Brain microvascular endothelial cell (primary cell): ENCODE measurements around the gene MTA3.
"Not testable (repeated sequence)": the region's sequence is repeated elsewhere in the genome, so short reads cannot be mapped to it uniquely, and the experiment has no call there.

Source experiments
- DNase-seq: peaks from one replicate; pipeline ENCODE4 v3.0.0-alpha.2; 2020
- H3K27ac ChIP-seq: fragments of 250-450 bp; sonication (Bioruptor Pico); 2 replicates; pipeline ENCODE4 v1.5.1; 2020; ENCODE audit warnings: mild to moderate bottlenecking, moderate library complexity
- H3K27me3 ChIP-seq: fragments of 250-450 bp; sonication (Bioruptor Pico); replicated peaks from 2 replicates; pipeline ENCODE4 v1.5.1; 2020; ENCODE audit warnings: mild to moderate bottlenecking
- H3K36me3 ChIP-seq: fragments of 250-450 bp; sonication (Bioruptor Pico); replicated peaks from 2 replicates; pipeline ENCODE4 v1.5.1; 2020; ENCODE audit warnings: mild to moderate bottlenecking
- H3K4me3 ChIP-seq: 2 replicates; pipeline ENCODE4 v1.5.1; 2011; ENCODE audit warnings: low read depth, mild to moderate bottlenecking, control low read depth, low read length, moderate library complexity
- in situ Hi-C: cut with HindIII; loops from 2 replicates; pipeline ENCODE4 v1.10.0; 2017; ENCODE audit warnings: low sequenced_read_pairs, low pct_ligation_motif_present
- TF ChIP-seq, protein P1 (sequence below): IDR thresholded peaks from 2 replicates; pipeline ENCODE4 v1.5.1; 2011; ENCODE audit warnings: low read depth, mild to moderate bottlenecking, moderate library complexity, low read length, control low read depth, inconsistent platforms; ENCODE audit errors: missing control alignments

MTA3 gene

DNA sequence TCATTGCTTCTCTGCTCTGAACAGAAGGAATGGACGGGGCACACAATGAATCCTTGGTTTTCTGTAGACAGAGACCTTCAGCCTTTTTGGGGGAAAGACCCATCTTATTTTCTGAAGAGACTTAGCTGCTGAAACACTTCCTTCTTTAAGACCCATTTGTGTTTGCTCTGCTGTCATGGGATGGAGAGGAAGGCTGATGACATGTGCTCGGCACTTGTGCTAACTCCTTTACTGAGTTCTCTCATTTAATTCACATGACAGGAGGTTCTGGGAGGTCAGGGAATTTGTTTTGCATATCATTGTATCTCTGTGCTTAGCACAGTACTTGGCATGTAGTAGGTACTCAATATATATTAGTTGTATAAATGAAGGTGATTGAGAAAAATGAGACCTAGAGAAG, 156.5 kb downstream of the MTA3 start:
- in situ Hi-C loops, result no loop called here
- Histone ChIP-seq H3K27ac (no peak overlapping the region), H3K4me3 (no peak overlapping the region), H3K27me3 (no peaks in the 10 kb centered on the region), H3K36me3 (no peaks in the 10 kb centered on the region)
- TF ChIP-seq, protein P1, sequence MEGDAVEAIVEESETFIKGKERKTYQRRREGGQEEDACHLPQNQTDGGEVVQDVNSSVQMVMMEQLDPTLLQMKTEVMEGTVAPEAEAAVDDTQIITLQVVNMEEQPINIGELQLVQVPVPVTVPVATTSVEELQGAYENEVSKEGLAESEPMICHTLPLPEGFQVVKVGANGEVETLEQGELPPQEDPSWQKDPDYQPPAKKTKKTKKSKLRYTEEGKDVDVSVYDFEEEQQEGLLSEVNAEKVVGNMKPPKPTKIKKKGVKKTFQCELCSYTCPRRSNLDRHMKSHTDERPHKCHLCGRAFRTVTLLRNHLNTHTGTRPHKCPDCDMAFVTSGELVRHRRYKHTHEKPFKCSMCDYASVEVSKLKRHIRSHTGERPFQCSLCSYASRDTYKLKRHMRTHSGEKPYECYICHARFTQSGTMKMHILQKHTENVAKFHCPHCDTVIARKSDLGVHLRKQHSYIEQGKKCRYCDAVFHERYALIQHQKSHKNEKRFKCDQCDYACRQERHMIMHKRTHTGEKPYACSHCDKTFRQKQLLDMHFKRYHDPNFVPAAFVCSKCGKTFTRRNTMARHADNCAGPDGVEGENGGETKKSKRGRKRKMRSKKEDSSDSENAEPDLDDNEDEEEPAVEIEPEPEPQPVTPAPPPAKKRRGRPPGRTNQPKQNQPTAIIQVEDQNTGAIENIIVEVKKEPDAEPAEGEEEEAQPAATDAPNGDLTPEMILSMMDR, result no peak
- no peak for DNase-seq

DNA sequence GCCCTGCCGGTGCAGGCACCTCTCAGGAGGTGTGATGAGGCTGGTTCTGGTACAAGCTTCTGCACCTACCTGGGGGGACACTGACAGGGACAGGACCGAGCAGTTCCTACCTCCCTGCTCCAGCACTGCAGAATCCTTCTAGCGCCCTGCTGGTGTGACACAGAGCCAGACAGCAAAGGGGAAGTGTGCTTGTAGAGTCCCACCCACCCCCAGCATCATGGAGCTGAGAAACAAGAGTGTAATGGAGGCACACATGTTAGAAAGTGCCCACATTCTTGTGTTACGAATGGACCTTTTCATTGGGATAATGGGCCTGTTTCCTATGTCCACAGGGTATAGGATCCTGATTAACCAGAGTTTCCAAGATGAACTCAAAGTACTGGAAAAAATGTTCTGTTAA, 157.2 kb downstream of the MTA3 start:
- DNase-seq, result no peak
- Histone ChIP-seq H3K4me3 (no peak overlapping the region), H3K36me3 (no peaks in the 10 kb centered on the region), H3K27ac (no peak overlapping the region), H3K27me3 (no peaks in the 10 kb centered on the region)
- TF ChIP-seq, protein P1, result no peak
- in situ Hi-C loops, result no loop called here

DNA sequence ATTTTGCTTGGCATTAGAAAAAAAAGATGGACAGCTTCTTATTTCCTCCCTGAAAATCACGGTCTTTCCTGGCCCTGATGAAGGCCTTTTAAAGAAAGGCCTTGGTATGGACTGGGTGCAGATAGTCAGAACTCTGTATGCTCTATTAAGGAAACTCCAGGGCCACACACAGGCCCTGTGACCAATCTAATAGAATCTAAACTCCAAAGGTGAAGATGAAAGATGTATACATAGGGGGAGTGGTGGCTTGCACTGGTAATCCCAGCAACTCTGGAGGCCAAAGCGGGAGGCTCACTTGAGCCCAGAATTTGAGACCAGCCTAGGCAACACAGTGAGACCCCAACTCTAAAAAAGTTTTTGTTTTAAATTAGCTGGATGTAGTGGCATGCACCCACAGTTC, 158.2 kb downstream of the MTA3 start:
- H3K4me3 ChIP-seq, result no peak overlapping the region
- no peak overlapping the region for H3K27ac ChIP-seq
- DNase-seq, result no peak
- in situ Hi-C loops, result no loop called here
- no peaks in the 10 kb centered on the region for H3K27me3 ChIP-seq
- TF ChIP-seq, protein P1, result no peak
- H3K36me3 ChIP-seq, result no peaks in the 10 kb centered on the region

DNA sequence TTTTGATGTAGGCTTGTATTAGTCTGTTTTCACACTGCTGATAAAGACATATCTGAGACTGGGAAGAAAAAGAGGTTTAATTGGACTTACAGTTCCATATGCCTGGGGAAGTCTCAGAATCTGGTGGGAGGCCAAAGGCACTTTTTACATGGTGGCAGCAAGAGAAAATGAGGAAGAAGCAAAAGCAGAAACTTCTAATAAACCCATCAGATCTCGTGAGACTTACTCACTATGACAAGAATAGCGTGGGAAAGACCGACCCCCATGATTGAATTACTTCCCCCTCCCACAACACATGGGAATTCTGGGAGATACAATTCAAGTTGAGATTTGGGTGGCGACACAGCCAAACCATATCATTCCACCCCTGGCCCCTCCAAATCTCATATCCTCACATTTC, 162.9 kb downstream of the MTA3 start:
- in situ Hi-C loops, H3K27ac ChIP-seq, DNase-seq: not testable (repeated sequence)

DNA sequence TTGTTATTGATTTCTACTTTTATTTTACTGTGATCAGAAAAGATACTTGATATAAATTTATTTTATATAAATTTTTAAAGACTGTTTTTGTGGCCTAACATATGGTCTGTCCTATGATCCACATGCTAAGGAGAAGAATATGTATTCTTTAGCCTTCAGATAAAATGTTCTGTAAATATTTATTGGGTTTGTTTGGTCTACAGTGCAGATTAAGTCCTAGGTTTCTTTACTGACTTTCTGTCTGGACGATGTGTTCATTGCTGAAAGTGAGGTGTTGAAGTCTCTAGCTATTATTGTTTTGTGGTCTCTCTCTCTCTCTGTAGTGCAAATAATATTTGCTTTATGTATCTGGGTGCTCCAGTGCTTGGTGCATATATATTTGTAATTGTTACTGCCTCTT, 165.4 kb downstream of the MTA3 start:
- no peak overlapping the region for H3K27ac ChIP-seq
- no peaks in the 10 kb centered on the region for H3K27me3 ChIP-seq
- in situ Hi-C loops, result no loop called here
- H3K36me3 ChIP-seq, result no peaks in the 10 kb centered on the region
- no peak overlapping the region for H3K4me3 ChIP-seq
- TF ChIP-seq, protein P1, result no peak
- DNase-seq, result no peak

More for the DNA sequence above, 162.9 kb downstream of the MTA3 start:
- not testable (repeated sequence) for H3K36me3 ChIP-seq, H3K27me3 ChIP-seq, H3K4me3 ChIP-seq

DNA sequence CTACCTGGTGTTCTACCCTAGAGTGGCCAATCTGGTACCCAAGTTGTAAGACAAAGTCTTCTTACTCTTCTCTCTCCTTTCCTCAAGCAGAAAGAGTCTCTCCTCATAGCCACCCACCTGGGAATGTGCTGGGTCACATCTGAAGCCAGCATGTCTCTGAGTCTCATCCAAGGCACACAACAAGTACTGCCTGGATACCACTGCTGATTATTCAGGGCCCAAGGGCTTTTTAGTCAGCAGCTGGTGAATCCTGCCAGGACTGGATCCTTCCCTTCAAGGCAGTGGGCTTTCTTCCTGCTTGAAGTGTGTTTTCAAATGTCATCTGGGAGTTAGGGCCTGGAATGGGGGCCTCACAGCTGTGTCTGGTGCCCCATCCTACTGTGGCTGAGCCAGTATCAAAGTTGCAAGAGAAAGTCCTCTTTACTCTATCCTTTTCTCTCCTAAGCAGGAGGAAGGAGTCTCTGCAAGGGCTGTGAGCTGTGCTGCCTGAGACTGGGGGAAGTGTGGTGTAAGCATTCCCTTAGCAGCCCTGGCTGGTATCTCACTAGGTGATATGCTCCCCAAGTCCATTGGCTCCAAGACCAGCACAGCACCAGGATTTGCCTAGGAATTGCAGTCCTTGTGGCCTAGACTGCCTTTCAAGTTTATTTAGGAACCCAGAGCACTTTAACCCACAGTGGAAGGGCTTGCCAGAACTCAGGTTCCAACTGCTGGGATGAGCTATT, 168.3 kb downstream of the MTA3 start:
- in situ Hi-C loops, result no loop called here
- H3K27ac ChIP-seq, result no peak overlapping the region

More for the DNA sequence above, 168.3 kb downstream of the MTA3 start:
- DNase-seq, result no peak
- no peaks in the 10 kb centered on the region for H3K36me3 ChIP-seq
- TF ChIP-seq, protein P1, result no peak
- no peak overlapping the region for H3K4me3 ChIP-seq
- no peaks in the 10 kb centered on the region for H3K27me3 ChIP-seq
